ENCODE data around the gene BIN1.

BIN1 gene

GRCh38 chr2:127081826-127082633, 24.9 kb downstream of the BIN1 start:
- no peaks in the 10 kb centered on the region for H3K9me3 ChIP-seq (replicated peaks; ENCODE audit: insufficient read depth, low read length)
- H3F3A ChIP-seq (ENCODE audit: insufficient read depth, low read length), result no peaks in the 10 kb centered on the region
- no peak overlapping the region for H3K27ac ChIP-seq (ENCODE audit: low read length)
- H3K4me2 ChIP-seq (ENCODE audit: low read depth, low read length), result no peak overlapping the region
- DNase-seq, result no peak
- no peak for TF ChIP-seq CTCF (IDR thresholded peaks at IDR 0.05; ENCODE audit: low read length)
- TF ChIP-seq EZH2 (optimal IDR thresholded peaks at IDR 0.05; ENCODE audit: low read depth, low read length), result no peak
- no peak for TF ChIP-seq EZH2phosphoT487 (IDR thresholded peaks at IDR 0.05; ENCODE audit: low read length)
- H3K27me3 ChIP-seq (replicated peaks; ENCODE audit: insufficient read depth, low read length), result no peaks in the 10 kb centered on the region
- H3K36me3 ChIP-seq (replicated peaks; ENCODE audit: insufficient read depth, low read length), result no peaks in the 10 kb centered on the region
- no peaks in the 10 kb centered on the region for H3K4me1 ChIP-seq (ENCODE audit: low read length)
- no peaks in the 10 kb centered on the region for H4K20me1 ChIP-seq (ENCODE audit: insufficient read depth, low read length)
- no peak overlapping the region for H3K9ac ChIP-seq (ENCODE audit: low read length)
- no peak overlapping the region for H3K4me3 ChIP-seq (ENCODE audit: low read length)
- no peaks in the 10 kb centered on the region for H3K9me2 ChIP-seq (replicated peaks; ENCODE audit: insufficient read depth, low read length)
- H2AFZ ChIP-seq (ENCODE audit: low read length), result no peak overlapping the region
- H3K79me2 ChIP-seq (ENCODE audit: low read length), result no peaks in the 10 kb centered on the region

- no peak for TF ChIP-seq CTCF (IDR thresholded peaks at IDR 0.05; ENCODE audit: low read length)
- Histone ChIP-seq H3K36me3 (replicated peaks; ENCODE audit: insufficient read depth, low read length) (no peaks in the 10 kb centered on the region), H3K9me3 (replicated peaks; ENCODE audit: insufficient read depth, low read length) (no peaks in the 10 kb centered on the region), H3K9me2 (replicated peaks; ENCODE audit: insufficient read depth, low read length) (no peaks in the 10 kb centered on the region), H3K4me1 (ENCODE audit: low read length) (no peaks in the 10 kb centered on the region), H3F3A (ENCODE audit: insufficient read depth, low read length) (no peaks in the 10 kb centered on the region), H3K4me2 (ENCODE audit: low read depth, low read length) (no peak overlapping the region), H3K27me3 (replicated peaks; ENCODE audit: insufficient read depth, low read length) (no peaks in the 10 kb centered on the region), H3K79me2 (ENCODE audit: low read length) (no peaks in the 10 kb centered on the region), H3K9ac (ENCODE audit: low read length) (no peak overlapping the region), H3K4me3 (ENCODE audit: low read length) (no peak overlapping the region), H4K20me1 (ENCODE audit: insufficient read depth, low read length) (no peaks in the 10 kb centered on the region), H2AFZ (ENCODE audit: low read length) (no peak overlapping the region), H3K27ac (ENCODE audit: low read length) (no peak overlapping the region)
- no peak for DNase-seq
These were observed 25.8 kb downstream of the BIN1 start for GRCh38 chr2:127080938-127081755.

- no peak overlapping the region for H3K9ac ChIP-seq (ENCODE audit: low read length)
- TF ChIP-seq EZH2phosphoT487 (IDR thresholded peaks at IDR 0.05; ENCODE audit: low read length) (no peak), EZH2 (optimal IDR thresholded peaks at IDR 0.05; ENCODE audit: low read depth, low read length) (no peak), CTCF (IDR thresholded peaks at IDR 0.05; ENCODE audit: low read length) (no peak)
These were observed 26.6 kb downstream of the BIN1 start for GRCh38 chr2:127080226-127080937.

More at GRCh38 chr2:127080226-127080937, 26.6 kb downstream of the BIN1 start:
- no peak for DNase-seq
- H3K9me3 ChIP-seq (replicated peaks; ENCODE audit: insufficient read depth, low read length), result no peaks in the 10 kb centered on the region
- H3K4me2 ChIP-seq (ENCODE audit: low read depth, low read length), result no peak overlapping the region
- no peaks in the 10 kb centered on the region for H4K20me1 ChIP-seq (ENCODE audit: insufficient read depth, low read length)
- H3K36me3 ChIP-seq (replicated peaks; ENCODE audit: insufficient read depth, low read length), result no peaks in the 10 kb centered on the region
- H3F3A ChIP-seq (ENCODE audit: insufficient read depth, low read length), result no peaks in the 10 kb centered on the region
- no peaks in the 10 kb centered on the region for H3K9me2 ChIP-seq (replicated peaks; ENCODE audit: insufficient read depth, low read length)
- no peak overlapping the region for H3K27ac ChIP-seq (ENCODE audit: low read length)
- no peak overlapping the region for H2AFZ ChIP-seq (ENCODE audit: low read length)
- no peaks in the 10 kb centered on the region for H3K27me3 ChIP-seq (replicated peaks; ENCODE audit: insufficient read depth, low read length)
- no peaks in the 10 kb centered on the region for H3K79me2 ChIP-seq (ENCODE audit: low read length)
- H3K4me1 ChIP-seq (ENCODE audit: low read length), result no peaks in the 10 kb centered on the region
- H3K4me3 ChIP-seq (ENCODE audit: low read length), result no peak overlapping the region
